Uterus (tissue), 4 donors: Measurements from ENCODE around the gene KNL1. TPM values are rescaled to one million over a fixed set of nuclear protein-coding genes. Genes with fewer than 3 reads are reported as not detected.
"Not testable (repeated sequence)": the region's sequence is repeated elsewhere in the genome, so short reads cannot be mapped to it uniquely, and the experiment has no call there.

Source experiments
- DNase-seq, 2 donors: peaks; one replicate each; pipeline ENCODE4 v3.0.0-alpha.2; 2019 to 2020
- H3K27ac ChIP-seq, 2 donors: fragments of 200-600 bp; sonication (generic); 1 replicate in 1 of 2; 2 replicates in 1 of 2; pipeline ENCODE4 v1.5.1; 2016 to 2018
- H3K27me3 ChIP-seq, 2 donors: fragments of 200-600 bp; sonication (generic); one replicate each; pipeline ENCODE4 v1.5.1; 2018 to 2019; ENCODE audit warnings: control low read depth in 1 of 2
- H3K36me3 ChIP-seq, 2 donors: fragments of 200-600 bp; sonication (generic); one replicate each; pipeline ENCODE4 v1.5.1; 2019; ENCODE audit warnings: control low read depth in 1 of 2
- H3K4me1 ChIP-seq, 2 donors: fragments of 200-600 bp; sonication (generic); one replicate each; pipeline ENCODE4 v1.5.1; 2018 to 2019; ENCODE audit warnings: control low read depth in 1 of 2
- H3K4me3 ChIP-seq, 2 donors: fragments of 200-600 bp; sonication (generic); 1 replicate in 1 of 2; 2 replicates in 1 of 2; pipeline ENCODE4 v1.5.1; 2018 to 2019; ENCODE audit warnings: mild to moderate bottlenecking in 1 of 2
- H3K9me3 ChIP-seq, 2 donors: fragments of 200-600 bp; sonication (generic); one replicate each; pipeline ENCODE4 v1.5.1; 2019; ENCODE audit warnings: control low read depth in 1 of 2
- CTCF ChIP-seq, 4 experiments: fragments of 200-600 bp in 2 of 4; fragments of 450-650 bp in 2 of 4; sonication (generic) in 2 of 4; IDR thresholded peaks; one replicate each; pipeline ENCODE4 v1.5.1; 2016 to 2019; ENCODE audit warnings: antibody characterized with exemption in 4 of 4, mild to moderate bottlenecking in 2 of 4, moderate library complexity in 1 of 4
- POLR2A ChIP-seq, 2 donors: fragments of 450-650 bp; IDR thresholded peaks; one replicate each; pipeline ENCODE4 v1.6.1; 2016; ENCODE audit warnings: antibody characterized with exemption in 2 of 2, mild to moderate bottlenecking in 1 of 2, moderate library complexity in 1 of 2
- intact Hi-C: fragments of 100-400 bp; cut with DNase I; formaldehyde crosslinking; loops from one replicate; pipeline ENCODE4 v1.15.1; 2023; ENCODE audit warnings: low total_unique reads
- total RNA-seq, 4 donors: library from RNA; depleted of rRNA in 3 of 4; stranded (reverse); fragments of >200 nt in 3 of 4; gene quantifications; one replicate each; pipeline versions ENCODE4 v1.1.0 to v1.2.4, GENCODE V29; 2014 to 2023
- donor health status: DM: yes; HTN: yes; CAD: no.

Gene KNL1
- total RNA-seq, 4 donors from 2014 or later = 0.26 to 33.5 (median 0.55) TPM; not detected in 1

DNA sequence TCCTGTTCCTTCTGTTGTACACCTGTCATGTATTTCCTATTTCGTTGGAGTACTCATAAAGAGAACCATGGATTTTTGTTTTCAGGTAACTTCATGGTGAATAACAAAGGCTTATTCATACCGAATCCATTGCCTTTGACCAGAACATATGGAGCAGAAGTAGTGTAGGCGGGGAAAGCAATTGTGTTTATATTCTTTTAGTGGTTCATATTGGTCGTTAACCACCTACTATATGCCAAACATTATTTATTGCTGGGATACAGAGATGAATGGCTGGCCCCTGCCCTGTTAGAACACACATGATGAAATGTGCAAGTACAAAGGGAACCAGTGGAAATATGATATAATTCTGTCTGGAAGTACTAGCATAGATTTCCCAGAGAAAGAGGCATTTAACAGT is 15.2 kb upstream of the KNL1 start:
- Histone ChIP-seq H3K4me1 (no peaks in the 10 kb centered on the region), H3K27ac (no peak overlapping the region), H3K36me3 (no peaks in the 10 kb centered on the region), H3K27me3 (no peaks in the 10 kb centered on the region), H3K4me3 (no peak overlapping the region), H3K9me3 (no peaks in the 10 kb centered on the region)
- intact Hi-C loops = no loop called here
- DNase-seq = no peak
- TF ChIP-seq CTCF (IDR thresholded peaks at IDR 0.05) = no peak
- TF ChIP-seq POLR2A (IDR thresholded peaks at IDR 0.05) = no peak

GRCh38 chr15:40581796-40582195 is 12.3 kb upstream of the KNL1 start:
- H3K27me3 ChIP-seq, H3K9me3 ChIP-seq, intact Hi-C loops, H3K27ac ChIP-seq, H3K4me3 ChIP-seq, H3K36me3 ChIP-seq, DNase-seq, H3K4me1 ChIP-seq: not testable (repeated sequence)

GRCh38 chr15:40582726-40583246 is 11.3 kb upstream of the KNL1 start:
- no peaks in the 10 kb centered on the region for H3K27me3 ChIP-seq
- H3K27ac ChIP-seq = no peak overlapping the region
- no peaks in the 10 kb centered on the region for H3K4me1 ChIP-seq
- no peaks in the 10 kb centered on the region for H3K36me3 ChIP-seq
- intact Hi-C loops = no loop called here
- H3K4me3 ChIP-seq = peak overlapping the region in 1 of 2 donors; percentile 24
- no peak for TF ChIP-seq CTCF (IDR thresholded peaks at IDR 0.05)
- no peak for TF ChIP-seq POLR2A (IDR thresholded peaks at IDR 0.05)
- no peak for DNase-seq
- H3K9me3 ChIP-seq = no peaks in the 10 kb centered on the region

DNA sequence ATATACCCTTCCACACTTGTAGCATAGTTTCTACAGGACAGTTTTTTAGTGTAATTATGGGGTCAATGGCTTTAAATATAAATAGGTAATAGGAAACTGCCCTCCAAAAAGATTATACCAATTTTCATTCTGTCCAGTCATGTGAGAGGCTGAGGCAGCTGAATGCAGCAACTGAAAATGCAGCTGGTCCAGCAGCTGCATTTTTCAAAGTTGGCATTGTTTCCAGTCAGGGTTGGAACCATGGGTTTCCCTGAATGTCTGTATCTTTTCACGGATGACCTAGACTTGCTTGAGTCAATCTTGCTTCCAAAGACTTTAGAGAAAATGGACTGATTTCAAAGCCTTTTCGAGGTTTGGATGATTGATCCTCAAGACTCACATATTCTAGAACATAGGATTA is 9.9 kb upstream of the KNL1 start:
- DNase-seq = no peak
- no peaks in the 10 kb centered on the region for H3K4me1 ChIP-seq
- TF ChIP-seq POLR2A (IDR thresholded peaks at IDR 0.05) (no peak), CTCF (IDR thresholded peaks at IDR 0.05) (no peak)
- no peaks in the 10 kb centered on the region for H3K36me3 ChIP-seq
- H3K27me3 ChIP-seq = no peaks in the 10 kb centered on the region
- no peak overlapping the region for H3K27ac ChIP-seq
- H3K9me3 ChIP-seq = no peaks in the 10 kb centered on the region
- intact Hi-C loops = no loop called here
- no peak overlapping the region for H3K4me3 ChIP-seq

GRCh38 chr15:40590667-40591050 is 3.4 kb upstream of the KNL1 start:
- intact Hi-C loops = no loop called here

More at GRCh38 chr15:40590667-40591050, 3.4 kb upstream of the KNL1 start:
- H3K4me1 ChIP-seq = peaks cover 0 to 5% of the 10 kb centered on the region in 2 donors
- H3K36me3 ChIP-seq = no peaks in the 10 kb centered on the region
- H3K27ac ChIP-seq = no peak overlapping the region
- H3K27me3 ChIP-seq = peaks cover 0 to 3% of the 10 kb centered on the region in 2 donors
- no peaks in the 10 kb centered on the region for H3K9me3 ChIP-seq
- DNase-seq = no peak
- TF ChIP-seq CTCF (IDR thresholded peaks at IDR 0.05) (no peak), POLR2A (IDR thresholded peaks at IDR 0.05) (no peak)
- no peak overlapping the region for H3K4me3 ChIP-seq
